Type B pancreatic cell (in vitro differentiated cells): ENCODE results near the gene CSRNP2. TPM values are rescaled to one million over a fixed set of nuclear protein-coding genes. Genes with fewer than 3 reads are reported as not detected.

Experiments
- DNase-seq: peaks from one replicate; pipeline ENCODE4 v3.0.0; 2021; ENCODE audit warnings: mixed read lengths; ENCODE audit not compliant: unreplicated experiment; ENCODE audit errors: extremely low spot score
- H3K27ac Mint-ChIP-seq: 2 replicates; pipeline ENCODE4 v1.8.0; 2021; ENCODE audit warnings: mild to moderate bottlenecking, mixed read lengths
- H3K27me3 Mint-ChIP-seq: 2 replicates; pipeline ENCODE4 v1.8.0; 2021; ENCODE audit warnings: mixed read lengths
- H3K36me3 Mint-ChIP-seq: 2 replicates; pipeline ENCODE4 v1.8.0; 2021; ENCODE audit warnings: mixed read lengths
- H3K4me1 Mint-ChIP-seq: one replicate; pipeline ENCODE4 v1.8.0; 2021; ENCODE audit warnings: mixed read lengths; ENCODE audit not compliant: unreplicated experiment
- H3K4me3 Mint-ChIP-seq: 2 replicates; pipeline ENCODE4 v1.8.0; 2021; ENCODE audit warnings: mild to moderate bottlenecking, mixed read lengths
- H3K9me3 Mint-ChIP-seq: 2 replicates; pipeline ENCODE4 v1.8.0; 2021; ENCODE audit warnings: mixed read lengths
- total RNA-seq: library from RNA; stranded (reverse); gene quantifications from 2 replicates; pipeline ENCODE4 v1.2.1, GENCODE V29; 2021; ENCODE audit warnings: low replicate concordance
- TF ChIP-seq, protein P1 (sequence below): fragments of 200-600 bp; sonication (generic); conservative IDR thresholded peaks from 2 replicates; pipeline ENCODE4 v1.5.0; 2021; ENCODE audit warnings: antibody characterized with exemption, mild to moderate bottlenecking

CSRNP2 gene
- total RNA-seq, 1 donor from 2014 or later = 55.5 TPM

DNA sequence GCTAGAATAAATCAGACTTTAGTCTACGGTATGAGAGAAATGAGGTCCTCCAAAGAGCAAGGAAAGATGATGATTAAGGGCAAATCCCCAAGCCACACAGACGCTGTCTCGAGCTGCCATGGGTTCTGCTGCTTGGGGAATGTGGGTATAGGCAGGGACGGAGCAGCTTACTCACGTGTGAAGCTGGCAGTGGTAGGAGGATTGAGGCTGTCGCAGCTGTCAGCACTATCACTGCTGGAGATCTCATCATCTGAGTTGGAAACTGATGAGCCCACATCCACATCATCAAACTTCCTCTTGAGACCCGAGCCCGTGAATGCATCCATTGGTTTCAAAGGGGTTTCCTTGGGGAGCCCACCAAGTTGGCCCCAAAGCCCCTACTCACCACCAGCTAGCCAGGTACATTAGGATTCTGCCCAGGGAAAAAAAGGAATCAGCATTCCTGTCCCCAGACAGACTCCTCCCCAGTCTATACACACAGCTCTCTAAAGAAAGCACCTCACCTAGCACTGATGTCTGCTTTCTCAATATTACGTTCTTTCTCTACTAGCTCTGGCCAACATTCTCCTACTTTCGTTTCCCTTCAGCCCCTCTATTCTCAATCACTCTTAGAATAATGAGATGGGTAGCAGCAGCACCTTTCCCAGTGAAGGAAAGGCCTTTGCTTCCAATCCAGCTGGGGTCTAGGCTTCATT lies 7.0 kb downstream of the CSRNP2 start:
- H3K4me1 Mint-ChIP-seq = peaks cover 11% of the 10 kb centered on the region
- peak overlapping the region; percentile 30 for H3K27ac Mint-ChIP-seq
- H3K27me3 Mint-ChIP-seq = no peaks in the 10 kb centered on the region
- TF ChIP-seq, protein P1, sequence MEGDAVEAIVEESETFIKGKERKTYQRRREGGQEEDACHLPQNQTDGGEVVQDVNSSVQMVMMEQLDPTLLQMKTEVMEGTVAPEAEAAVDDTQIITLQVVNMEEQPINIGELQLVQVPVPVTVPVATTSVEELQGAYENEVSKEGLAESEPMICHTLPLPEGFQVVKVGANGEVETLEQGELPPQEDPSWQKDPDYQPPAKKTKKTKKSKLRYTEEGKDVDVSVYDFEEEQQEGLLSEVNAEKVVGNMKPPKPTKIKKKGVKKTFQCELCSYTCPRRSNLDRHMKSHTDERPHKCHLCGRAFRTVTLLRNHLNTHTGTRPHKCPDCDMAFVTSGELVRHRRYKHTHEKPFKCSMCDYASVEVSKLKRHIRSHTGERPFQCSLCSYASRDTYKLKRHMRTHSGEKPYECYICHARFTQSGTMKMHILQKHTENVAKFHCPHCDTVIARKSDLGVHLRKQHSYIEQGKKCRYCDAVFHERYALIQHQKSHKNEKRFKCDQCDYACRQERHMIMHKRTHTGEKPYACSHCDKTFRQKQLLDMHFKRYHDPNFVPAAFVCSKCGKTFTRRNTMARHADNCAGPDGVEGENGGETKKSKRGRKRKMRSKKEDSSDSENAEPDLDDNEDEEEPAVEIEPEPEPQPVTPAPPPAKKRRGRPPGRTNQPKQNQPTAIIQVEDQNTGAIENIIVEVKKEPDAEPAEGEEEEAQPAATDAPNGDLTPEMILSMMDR = no peak
- no peak for DNase-seq
- no peaks in the 10 kb centered on the region for H3K9me3 Mint-ChIP-seq
- peaks cover 14% of the 10 kb centered on the region for H3K36me3 Mint-ChIP-seq
- no peak overlapping the region for H3K4me3 Mint-ChIP-seq

DNA sequence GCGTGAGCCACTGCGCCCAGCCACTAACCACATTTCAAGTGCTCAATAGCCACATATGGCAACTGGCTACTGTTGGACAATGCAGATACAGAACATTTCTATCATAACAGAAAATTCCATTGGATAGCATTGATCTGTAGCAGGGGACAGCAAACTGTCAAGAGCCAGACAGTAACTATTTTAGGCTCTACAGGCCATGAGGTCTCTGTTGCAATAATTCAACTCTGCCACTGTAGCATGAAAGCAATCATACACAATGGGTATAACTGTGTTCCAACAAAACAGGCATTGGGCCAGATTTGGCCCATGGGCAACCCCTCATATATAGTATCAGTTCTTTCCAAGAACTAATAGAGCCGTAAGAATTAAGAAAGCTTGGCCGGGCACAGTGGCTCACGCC lies 8.0 kb downstream of the CSRNP2 start:
- no peak for DNase-seq
- Mint-ChIP-seq H3K4me1 (peaks cover 9% of the 10 kb centered on the region), H3K4me3 (no peak overlapping the region), H3K27ac (no peak overlapping the region), H3K9me3 (no peaks in the 10 kb centered on the region), H3K27me3 (no peaks in the 10 kb centered on the region), H3K36me3 (peaks cover 12% of the 10 kb centered on the region)
- TF ChIP-seq, protein P1 = no peak

DNA sequence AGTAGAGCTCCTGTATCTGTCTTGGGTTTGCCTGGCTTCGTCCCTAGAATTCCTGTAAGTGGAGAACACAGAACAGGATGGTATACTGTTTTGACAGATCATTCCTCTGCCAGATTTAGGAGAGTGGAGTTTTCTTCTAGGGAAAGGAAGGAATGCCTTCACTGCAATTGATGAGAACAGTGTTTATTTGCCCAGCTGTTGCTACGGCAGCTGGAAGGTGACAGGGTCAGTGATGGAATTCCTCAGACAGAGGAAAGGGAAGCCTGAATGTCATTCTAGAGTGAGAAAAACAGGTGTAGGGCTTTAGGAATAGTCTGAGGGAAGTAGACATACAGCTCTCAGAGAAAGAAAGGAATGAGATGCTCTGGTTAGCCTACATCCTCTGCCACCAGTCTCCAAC lies 11.7 kb downstream of the CSRNP2 start:
- TF ChIP-seq, protein P1 = no peak
- Mint-ChIP-seq H3K27me3 (no peaks in the 10 kb centered on the region), H3K9me3 (no peaks in the 10 kb centered on the region), H3K27ac (no peak overlapping the region), H3K4me3 (no peak overlapping the region), H3K4me1 (no peaks in the 10 kb centered on the region), H3K36me3 (peaks cover 19% of the 10 kb centered on the region)
- DNase-seq = peak; percentile 8

DNA sequence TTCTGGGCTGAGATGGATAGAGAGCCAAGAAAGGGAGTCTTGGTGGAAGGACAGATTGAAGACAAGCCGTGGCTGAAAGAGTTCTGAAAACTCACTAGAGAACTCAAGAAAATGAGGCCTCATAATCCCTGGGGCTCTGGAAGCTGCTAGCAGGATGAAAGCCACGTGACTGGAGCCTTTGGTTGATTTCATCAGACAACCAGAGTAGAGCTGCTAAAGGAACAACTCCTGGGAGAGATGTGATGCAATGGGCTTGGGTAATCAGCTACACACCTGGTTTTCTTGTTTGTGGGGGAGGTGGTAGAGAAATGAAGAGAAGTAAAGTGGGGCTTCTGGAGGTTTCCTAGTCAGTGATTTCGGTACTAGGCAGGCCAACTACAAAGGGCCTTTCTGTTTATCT lies 13.4 kb downstream of the CSRNP2 start:
- H3K9me3 Mint-ChIP-seq = no peaks in the 10 kb centered on the region
- peaks cover 19% of the 10 kb centered on the region for H3K36me3 Mint-ChIP-seq
- no peaks in the 10 kb centered on the region for H3K4me1 Mint-ChIP-seq
- DNase-seq = no peak
- no peak overlapping the region for H3K4me3 Mint-ChIP-seq
- TF ChIP-seq, protein P1 = no peak
- no peak overlapping the region for H3K27ac Mint-ChIP-seq
- H3K27me3 Mint-ChIP-seq = no peaks in the 10 kb centered on the region

DNA sequence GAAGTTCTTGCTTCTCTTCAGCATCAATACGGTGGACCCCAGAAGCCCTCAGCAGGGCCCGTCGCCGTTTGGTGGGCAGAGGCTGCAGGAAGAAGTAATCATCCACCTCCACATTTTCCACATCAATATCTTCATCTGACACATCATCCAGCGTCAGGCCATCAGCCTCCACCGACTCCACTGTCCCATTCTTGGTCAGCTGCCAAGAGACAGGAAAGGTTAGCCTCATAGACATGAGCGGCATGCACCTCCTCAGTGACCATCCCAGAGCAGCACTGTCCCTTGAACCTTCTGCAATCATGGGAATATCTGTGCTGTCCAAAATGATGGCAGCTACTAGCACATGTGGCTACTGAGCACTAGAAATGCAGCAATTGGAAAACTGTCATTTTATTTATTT lies 15.6 kb downstream of the CSRNP2 start:
- Mint-ChIP-seq H3K27ac (no peak overlapping the region), H3K36me3 (peaks cover 19% of the 10 kb centered on the region), H3K27me3 (no peaks in the 10 kb centered on the region), H3K4me3 (no peak overlapping the region), H3K9me3 (no peaks in the 10 kb centered on the region), H3K4me1 (no peaks in the 10 kb centered on the region)
- TF ChIP-seq, protein P1 = no peak
- no peak for DNase-seq

DNA sequence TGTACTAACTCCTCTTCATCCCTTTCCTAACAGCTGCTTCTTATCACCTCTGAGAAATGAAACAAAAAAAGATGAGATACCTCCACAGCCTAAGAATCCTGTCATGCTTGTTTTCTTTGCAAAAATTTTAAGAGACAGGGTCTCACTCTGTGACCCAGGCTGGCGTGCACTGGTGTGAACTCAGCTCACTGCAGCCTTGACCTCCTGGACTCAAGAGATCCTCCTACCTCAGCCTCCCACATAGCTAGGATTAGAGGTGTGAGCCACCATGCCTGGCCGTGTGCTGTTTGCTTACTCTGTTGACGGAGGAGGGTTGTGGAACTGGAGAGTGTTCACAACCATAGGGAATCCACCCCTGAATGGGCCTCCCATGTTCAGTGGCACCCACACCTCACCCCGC lies 16.2 kb downstream of the CSRNP2 start:
- Mint-ChIP-seq H3K27ac (no peak overlapping the region), H3K9me3 (no peaks in the 10 kb centered on the region), H3K27me3 (no peaks in the 10 kb centered on the region), H3K4me1 (no peaks in the 10 kb centered on the region), H3K4me3 (no peak overlapping the region), H3K36me3 (peaks cover 25% of the 10 kb centered on the region)
- DNase-seq = no peak
- TF ChIP-seq, protein P1 = no peak
